GM21515 (cell line): ENCODE results near the gene PARS2.

Experiments used
- ATAC-seq: cut with Tn5 transposase; IDR thresholded peaks from one replicate; pipeline ENCODE4 v1.9.1; 2021; ENCODE audit not compliant: unreplicated experiment

The PARS2 gene

GRCh38 chr1:54764133-54764921 is at the start of gene PARS2:
PARS2 (minus strand) TSS chr1:54764523; CDS start chr1:54759161, 5,362 bp downstream.
- ATAC-seq, result peak; percentile 96

DNA sequence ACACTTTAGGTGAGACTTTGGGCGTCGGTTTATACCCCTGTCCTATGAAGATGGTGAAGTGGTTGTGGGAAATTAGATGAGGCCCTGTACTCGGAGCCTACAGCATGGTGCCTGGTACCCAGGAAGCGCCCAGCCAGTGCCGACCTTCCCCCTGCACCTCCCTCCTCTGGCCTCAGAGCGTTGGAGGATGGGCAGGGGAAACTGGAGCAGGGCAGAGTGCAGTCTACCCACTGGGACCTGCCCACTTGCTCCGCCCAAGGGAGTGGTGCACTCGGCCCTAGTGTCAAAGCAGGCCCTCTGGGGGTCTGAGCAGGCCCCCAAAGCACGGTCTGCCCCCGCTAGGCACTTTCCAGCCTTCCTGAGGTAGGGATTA is 49.8 kb upstream of the PARS2 start:
- ATAC-seq, result no peak

DNA sequence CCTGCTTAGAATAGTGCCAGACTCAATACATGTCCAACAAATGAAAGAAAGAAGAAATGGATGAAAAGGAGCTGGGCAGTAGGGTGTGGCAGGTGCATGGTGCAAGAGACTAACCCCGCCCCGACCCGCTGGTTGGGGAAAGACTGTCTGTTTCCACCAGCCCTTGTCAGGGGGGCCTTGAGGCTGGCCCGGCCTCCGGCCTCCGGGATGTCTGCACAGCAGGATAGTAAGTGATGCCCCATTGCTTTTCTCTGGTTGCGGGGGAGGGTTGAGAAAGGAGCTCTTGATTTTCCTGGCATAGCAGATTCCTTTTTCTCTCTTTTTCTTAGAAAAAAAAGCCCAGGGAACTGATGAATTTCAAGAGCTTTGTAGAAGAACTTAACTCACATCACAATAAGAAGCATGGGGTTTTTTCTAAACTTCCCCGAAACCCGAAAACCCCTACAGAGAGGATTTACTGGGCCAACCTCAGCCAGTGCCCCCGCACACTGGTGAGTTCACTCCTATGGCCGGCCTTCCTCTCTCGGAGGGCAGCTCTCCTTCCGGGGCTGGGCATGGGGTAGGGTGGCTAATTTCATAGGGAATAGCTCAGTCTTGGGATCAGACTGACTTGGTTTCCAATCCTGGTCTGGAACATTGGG is 49.3 kb upstream of the PARS2 start:
- no peak for ATAC-seq

- ATAC-seq, result peak; percentile 41
Measured at GRCh38 chr1:54812801-54813484, 48.6 kb upstream of the PARS2 start.

- no peak for ATAC-seq
Measured at GRCh38 chr1:54811739-54812655, 47.7 kb upstream of the PARS2 start.

DNA sequence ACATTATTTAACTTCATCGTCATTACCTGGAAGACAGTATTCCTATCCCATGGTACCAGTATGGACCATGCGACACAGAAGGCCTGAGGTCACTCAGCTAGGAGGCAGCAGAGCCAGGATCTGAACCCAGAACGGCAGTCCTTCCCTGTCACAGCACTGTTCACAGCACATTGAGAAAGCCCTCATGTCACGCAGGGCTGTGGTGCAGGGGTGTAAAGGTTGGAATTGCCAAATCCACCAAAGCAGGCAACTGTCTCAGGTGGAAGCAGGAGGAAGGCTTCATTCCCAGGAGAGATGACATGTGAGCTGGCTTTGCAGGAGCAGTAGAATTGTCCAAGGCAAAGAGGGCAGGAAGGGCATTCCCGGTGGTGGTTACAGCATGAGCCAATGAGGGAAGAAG is 46.7 kb upstream of the PARS2 start:
- no peak for ATAC-seq

DNA sequence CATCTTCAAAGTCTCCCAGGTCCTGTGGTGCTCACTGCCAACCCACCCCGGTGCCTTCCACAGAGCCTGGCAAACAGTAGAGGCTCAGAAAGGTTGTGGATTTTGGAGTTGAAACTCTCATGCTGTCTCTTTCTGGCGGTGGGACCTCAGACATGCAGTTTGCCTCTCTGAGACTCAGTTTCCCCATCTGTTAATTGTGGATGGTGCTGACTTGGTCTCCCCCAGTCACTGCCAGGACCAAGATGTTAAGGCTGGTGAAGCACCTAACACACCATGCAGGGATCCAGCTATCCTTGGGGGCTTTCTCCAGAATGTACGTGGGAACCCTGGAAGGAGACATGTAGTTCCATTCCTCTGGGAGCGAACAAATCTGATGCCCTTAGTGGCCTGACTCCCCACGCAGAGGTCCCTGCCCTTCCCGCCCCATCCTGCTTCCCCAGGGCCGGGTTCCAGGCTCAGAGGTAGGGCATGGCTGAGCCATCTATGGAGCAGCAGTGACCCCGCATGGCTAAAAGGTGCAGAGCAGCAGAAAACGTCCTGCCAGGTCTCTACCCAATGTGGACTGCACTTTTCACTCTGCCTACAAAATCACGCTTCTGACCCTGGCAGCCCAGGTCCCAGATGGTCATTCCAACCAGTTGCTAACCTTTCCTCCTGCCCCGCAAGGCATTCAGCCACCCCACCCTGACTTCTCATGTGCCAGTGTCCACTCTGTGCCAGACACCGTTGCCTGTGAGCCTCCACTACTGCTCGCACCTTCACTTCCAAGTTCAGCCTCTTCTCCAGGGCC is 46.0 kb upstream of the PARS2 start:
- peak; percentile 61 for ATAC-seq

GRCh38 chr1:54809496-54810074 is 45.3 kb upstream of the PARS2 start:
- ATAC-seq, result no peak

GRCh38 chr1:54808443-54809207 is 44.3 kb upstream of the PARS2 start:
- no peak for ATAC-seq

DNA sequence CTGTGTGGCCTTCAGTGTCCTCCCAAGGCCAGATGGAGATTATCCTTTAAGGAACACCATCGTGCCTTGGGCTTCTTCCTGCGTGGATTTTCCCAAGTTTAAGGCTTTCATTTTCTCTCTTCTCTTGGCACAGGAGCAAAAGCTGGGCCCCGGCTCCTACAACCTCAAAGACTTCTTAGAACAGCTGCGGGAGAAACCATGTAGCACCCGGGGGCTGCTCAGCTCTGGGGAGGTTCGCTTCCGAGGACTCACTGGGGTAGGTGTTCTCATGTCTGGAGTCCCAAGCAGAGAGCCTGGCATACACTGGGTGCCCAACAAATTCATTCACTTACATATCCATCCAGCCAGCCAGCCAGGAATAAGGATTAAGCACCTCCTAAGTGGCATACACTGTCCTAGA is 43.4 kb upstream of the PARS2 start:
- ATAC-seq, result no peak

GRCh38 chr1:54806931-54807611 is 42.7 kb upstream of the PARS2 start:
- no peak for ATAC-seq

DNA sequence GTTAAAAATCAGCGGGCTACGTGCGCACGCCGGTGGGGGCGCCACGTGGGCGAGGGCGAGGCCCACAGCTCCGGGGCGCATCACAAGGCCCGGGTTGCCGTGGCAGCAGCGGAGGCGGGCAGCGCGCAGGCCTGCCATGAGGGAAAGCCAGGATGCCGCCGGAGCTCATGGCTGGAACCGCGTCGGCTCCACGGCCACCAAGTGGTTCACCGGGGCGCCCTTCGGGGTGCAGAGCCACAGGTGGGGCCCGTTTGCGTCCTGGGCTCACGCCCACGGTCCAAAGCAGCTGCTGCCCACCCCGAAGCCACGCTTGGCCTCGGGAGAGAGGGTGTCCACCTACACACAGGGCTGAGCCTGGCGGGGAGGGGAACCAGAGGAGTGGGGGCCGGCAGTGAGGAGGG is 41.7 kb upstream of the PARS2 start:
- no peak for ATAC-seq

- ATAC-seq, result no peak
Measured at GRCh38 chr1:54805466-54805865, 41.1 kb upstream of the PARS2 start.

DNA sequence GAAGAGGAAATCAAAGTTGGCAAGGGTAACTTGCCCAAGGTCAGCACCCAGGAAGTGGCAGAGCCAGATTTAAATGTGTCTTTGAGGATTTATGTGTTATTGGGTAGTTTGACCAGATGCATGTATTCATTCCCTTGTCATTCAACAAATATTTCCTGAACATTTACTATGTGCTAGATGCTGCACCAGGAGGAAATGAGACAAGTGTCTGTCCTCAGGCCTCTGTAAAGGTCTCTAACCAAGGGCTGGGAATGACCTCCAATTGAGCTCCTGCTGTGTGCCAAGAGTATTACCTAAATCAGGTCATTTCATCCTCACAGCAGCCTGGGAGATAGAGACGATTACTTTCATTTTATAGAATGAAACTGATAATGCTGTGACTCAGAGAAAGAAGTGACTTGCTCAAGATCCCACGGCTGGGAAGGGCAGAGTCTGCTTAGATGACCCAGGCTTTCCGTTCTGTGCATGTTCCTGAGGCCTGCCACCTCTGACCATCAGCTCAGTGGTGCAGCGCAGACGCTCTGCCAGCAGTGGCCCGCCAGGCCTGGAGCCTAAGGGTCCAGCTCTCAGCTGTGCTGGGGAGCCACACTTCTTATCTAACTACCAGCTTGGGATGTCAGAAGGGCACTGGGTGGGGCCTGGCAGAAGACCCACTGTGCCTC is 40.3 kb upstream of the PARS2 start:
- no peak for ATAC-seq

- no peak for ATAC-seq
Measured at GRCh38 chr1:54803761-54804470, 39.6 kb upstream of the PARS2 start.

GRCh38 chr1:54800899-54801759 is 36.8 kb upstream of the PARS2 start, which contains the start of gene TTC22:
TTC22 (minus strand) TSS chr1:54801323; CDS start chr1:54801163, 160 bp downstream.
- ATAC-seq, result peak; percentile 77
